ENCODE data around the gene CSTB.

Gene CSTB

GRCh38 chr21:43766734-43767497 is 9.2 kb downstream of the CSTB start:
- TF ChIP-seq JUND (IDR thresholded peaks at IDR 0.05; ENCODE audit: low read depth), result no peak
- in situ Hi-C loops (cut with HindIII; ENCODE audit: low pct_unique_long_range_greater_than_20kb, low sequenced_read_pairs), result no loop called here
- no peak for DNase-seq (ENCODE audit: low read depth in 1 of 2, low spot score in 1 of 2)

DNA sequence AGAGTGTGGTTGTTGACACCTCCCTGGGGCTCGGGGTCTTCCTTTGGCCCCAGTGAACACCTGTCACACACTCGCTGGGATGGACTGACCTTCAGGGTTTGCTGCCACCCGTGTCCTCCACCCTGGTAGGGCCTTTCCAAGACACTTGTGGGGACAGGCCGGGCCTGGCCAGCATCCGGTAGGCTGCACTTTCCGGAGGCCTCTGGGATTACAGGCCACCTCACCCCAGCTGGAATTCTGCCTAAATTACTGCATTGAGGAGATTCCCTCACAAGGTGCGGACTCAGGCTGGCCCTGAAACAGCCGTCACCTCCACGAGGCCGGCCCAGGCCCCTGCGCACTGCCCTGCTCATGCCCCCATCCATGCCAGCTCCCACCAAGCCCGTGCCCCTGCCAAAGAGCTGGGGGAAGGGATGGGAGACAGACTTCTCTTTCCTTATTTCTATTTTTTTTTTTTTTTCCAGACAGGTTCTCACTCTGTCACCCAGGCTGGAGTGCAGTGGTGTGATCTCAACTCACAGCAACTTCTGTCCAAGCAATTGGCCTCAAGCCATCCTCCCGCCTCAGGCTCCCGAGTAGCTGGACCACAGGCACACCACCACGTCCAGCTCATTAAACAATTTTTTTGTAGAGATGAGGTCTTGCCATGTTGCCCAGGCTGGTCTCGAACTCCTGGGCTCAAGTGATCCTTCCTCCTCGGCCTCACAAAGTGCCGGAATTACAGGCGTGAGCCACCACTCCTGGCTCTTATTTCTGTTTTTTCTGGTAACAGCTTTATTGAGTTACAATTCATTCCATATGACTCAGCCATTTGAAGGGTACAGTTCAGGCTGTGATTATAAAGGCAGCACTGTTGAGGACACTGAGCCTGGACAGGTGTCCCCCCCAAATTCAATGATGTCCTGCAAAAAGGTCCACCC is 11.3 kb downstream of the CSTB start:
- no peak for TF ChIP-seq JUND (IDR thresholded peaks at IDR 0.05; ENCODE audit: low read depth)
- in situ Hi-C loops (cut with HindIII; ENCODE audit: low pct_unique_long_range_greater_than_20kb, low sequenced_read_pairs), result no loop called here
- DNase-seq (ENCODE audit: low read depth in 1 of 2, low spot score in 1 of 2), result no peak

DNA sequence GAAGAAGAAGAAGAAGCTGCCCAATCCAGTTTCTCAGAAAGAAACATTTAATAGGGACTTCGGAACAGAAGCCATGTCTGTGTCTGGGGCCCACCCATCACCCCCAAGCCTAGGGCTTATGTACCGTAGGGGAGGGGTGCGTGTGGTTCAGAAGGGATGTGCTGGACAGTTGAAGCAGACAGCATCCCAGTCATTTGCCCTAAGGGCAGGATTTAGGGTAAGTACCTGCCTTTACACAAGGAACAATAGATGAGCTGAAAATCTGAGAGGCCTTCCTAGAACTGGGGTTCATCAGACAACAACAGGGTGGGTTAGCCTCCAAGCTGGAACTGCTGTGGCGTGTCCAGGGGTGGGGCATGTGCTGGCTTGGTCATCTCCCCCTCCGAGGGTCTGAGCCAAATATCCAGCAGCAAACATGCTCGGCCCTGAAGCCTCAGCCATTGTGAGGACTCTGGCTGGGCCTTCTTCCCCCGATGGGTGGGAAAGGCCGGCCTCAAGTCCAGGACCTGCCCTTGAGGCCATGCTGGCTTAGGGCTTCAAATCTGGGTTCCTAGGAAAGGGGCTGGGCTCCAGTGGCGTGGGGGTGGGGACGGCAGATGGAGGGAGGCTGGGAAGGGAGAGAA is 12.1 kb downstream of the CSTB start:
- peak in 1 of 2 experiments; percentile 23 for DNase-seq (ENCODE audit: low read depth in 1 of 2, low spot score in 1 of 2)
- in situ Hi-C loops (cut with HindIII; ENCODE audit: low pct_unique_long_range_greater_than_20kb, low sequenced_read_pairs), result no loop called here
- TF ChIP-seq JUND (IDR thresholded peaks at IDR 0.05; ENCODE audit: low read depth), result no peak

- no peak for TF ChIP-seq JUND (IDR thresholded peaks at IDR 0.05; ENCODE audit: low read depth)
- in situ Hi-C loops (cut with HindIII; ENCODE audit: low pct_unique_long_range_greater_than_20kb, low sequenced_read_pairs), result no loop called here
- no peak for DNase-seq (ENCODE audit: low read depth in 1 of 2, low spot score in 1 of 2)
Observed at GRCh38 chr21:43762303-43763128, 13.6 kb downstream of the CSTB start.

DNA sequence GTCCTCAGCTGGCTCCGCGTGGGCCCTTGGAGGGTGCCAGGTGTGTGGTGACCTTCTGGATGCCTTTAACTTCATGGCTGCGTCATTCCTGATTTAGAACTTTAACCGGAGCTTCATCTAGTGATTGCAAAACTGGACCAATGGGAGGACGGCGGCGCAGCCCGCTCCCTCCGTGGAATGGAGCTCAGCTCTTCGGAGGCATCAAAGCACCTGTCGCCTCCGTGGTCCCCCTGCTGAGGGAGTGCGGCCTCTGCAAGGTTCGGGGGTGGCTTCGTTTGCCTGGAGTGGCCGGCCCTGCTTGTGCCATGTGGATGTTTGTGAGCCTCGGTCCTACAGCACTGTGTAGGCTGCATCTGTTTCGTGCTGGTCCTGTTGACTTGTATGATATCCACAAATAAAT is 14.2 kb downstream of the CSTB start:
- DNase-seq (ENCODE audit: low read depth in 1 of 2, low spot score in 1 of 2), result no peak
- TF ChIP-seq JUND (IDR thresholded peaks at IDR 0.05; ENCODE audit: low read depth), result no peak
- in situ Hi-C loops (cut with HindIII; ENCODE audit: low pct_unique_long_range_greater_than_20kb, low sequenced_read_pairs), result no loop called here

GRCh38 chr21:43760391-43760958 is 15.6 kb downstream of the CSTB start:
- in situ Hi-C loops (cut with HindIII; ENCODE audit: low pct_unique_long_range_greater_than_20kb, low sequenced_read_pairs), result no loop called here
- DNase-seq (ENCODE audit: low read depth in 1 of 2, low spot score in 1 of 2), result no peak
- no peak for TF ChIP-seq JUND (IDR thresholded peaks at IDR 0.05; ENCODE audit: low read depth)

GRCh38 chr21:43759651-43760050 is 16.5 kb downstream of the CSTB start:
- no peak for DNase-seq (ENCODE audit: low read depth in 1 of 2, low spot score in 1 of 2)
- no peak for TF ChIP-seq JUND (IDR thresholded peaks at IDR 0.05; ENCODE audit: low read depth)
- in situ Hi-C loops (cut with HindIII; ENCODE audit: low pct_unique_long_range_greater_than_20kb, low sequenced_read_pairs), result no loop called here

DNA sequence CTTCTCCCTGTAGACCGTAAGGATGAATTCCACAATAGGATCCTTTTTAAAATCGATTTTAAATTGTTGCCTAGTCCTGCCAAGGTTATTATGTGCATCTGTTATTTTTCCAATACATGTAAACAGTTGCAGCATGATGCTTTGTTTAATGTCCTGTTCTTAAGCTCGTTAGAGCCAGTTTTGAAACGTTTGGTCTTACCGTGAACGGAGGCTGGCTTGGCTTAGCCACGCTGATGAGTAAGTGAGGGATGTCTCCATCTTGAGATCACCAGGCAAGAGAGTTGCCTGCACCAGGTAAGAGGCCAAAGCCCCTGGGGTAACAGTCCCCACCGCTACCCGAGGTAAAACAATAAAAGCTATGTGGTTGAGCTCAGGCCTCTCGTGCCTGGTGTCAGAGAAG is 17.3 kb downstream of the CSTB start:
- in situ Hi-C loops (cut with HindIII; ENCODE audit: low pct_unique_long_range_greater_than_20kb, low sequenced_read_pairs), result no loop called here
- no peak for TF ChIP-seq JUND (IDR thresholded peaks at IDR 0.05; ENCODE audit: low read depth)
- no peak for DNase-seq (ENCODE audit: low read depth in 1 of 2, low spot score in 1 of 2)

- in situ Hi-C loops (cut with HindIII; ENCODE audit: low pct_unique_long_range_greater_than_20kb, low sequenced_read_pairs), result no loop called here
- no peak for TF ChIP-seq JUND (IDR thresholded peaks at IDR 0.05; ENCODE audit: low read depth)
Observed at GRCh38 chr21:43758111-43758641, 17.9 kb downstream of the CSTB start.

DNA sequence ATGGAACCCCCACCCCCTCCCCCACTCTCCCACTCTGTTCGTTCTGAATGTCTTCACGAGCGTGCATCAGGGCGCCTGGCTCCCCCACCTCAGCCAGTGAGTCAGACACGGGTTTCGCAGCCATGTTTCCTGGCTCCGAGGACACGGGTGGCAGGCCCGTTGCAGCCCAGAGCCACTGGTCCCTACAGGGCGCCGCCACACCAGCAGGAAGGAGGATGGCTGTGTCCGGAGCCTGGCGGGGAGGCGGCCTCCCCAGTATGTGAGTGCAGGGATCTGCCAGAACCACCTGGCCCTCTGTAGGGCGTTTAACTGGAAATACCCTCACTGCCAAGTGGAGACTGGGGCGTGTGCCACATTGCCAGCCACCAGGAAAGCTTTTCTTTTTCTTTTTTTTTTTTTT is 18.5 kb downstream of the CSTB start:
- no peak for TF ChIP-seq JUND (IDR thresholded peaks at IDR 0.05; ENCODE audit: low read depth)
- no peak for DNase-seq (ENCODE audit: low read depth in 1 of 2, low spot score in 1 of 2)
- in situ Hi-C loops (cut with HindIII; ENCODE audit: low pct_unique_long_range_greater_than_20kb, low sequenced_read_pairs), result no loop called here

More at GRCh38 chr21:43758111-43758641, 17.9 kb downstream of the CSTB start:
- DNase-seq (ENCODE audit: low read depth in 1 of 2, low spot score in 1 of 2), result no peak

DNA sequence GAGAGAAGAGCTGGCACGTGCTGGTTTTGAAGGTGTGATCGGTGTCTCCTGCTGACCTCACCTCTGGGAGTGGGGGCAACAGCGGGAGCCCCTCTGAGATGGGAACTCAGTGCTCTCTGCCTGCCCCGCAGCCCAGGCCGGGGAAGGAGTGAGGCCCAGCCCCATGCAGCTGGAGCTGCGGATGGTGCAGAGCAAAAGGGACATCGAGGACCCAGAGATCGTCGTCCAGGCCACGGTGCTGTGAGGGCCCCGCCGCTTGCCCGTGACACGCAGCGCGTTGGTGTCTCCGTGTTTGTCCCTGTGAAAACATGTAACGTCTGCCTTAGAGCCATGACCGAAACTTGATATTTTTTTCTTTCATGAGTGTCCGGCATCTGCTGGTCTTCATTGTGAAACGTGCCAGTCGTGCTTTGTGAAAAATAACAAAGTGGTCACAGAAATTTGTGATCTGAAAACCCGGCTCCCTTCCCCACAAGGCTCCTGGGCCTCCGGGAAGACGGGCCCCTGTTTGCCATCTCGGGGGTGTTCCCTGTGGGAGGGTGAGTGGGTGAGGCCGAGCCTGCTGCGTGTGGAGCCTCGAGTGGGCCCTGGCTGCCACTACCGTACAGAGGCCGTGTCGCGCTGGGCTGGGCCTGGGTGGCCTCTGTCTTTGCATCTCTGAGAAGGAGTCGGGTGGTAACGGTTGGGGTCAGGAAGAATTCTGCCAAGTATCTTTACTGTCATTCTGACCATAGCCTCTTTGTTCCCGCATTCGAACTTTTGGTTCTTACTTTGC is 20.1 kb downstream of the CSTB start:
- no peak for DNase-seq (ENCODE audit: low read depth in 1 of 2, low spot score in 1 of 2)
- in situ Hi-C loops (cut with HindIII; ENCODE audit: low pct_unique_long_range_greater_than_20kb, low sequenced_read_pairs), result no loop called here
- no peak for TF ChIP-seq JUND (IDR thresholded peaks at IDR 0.05; ENCODE audit: low read depth)
